ENCODE data around the gene PRMT7.

DNA sequence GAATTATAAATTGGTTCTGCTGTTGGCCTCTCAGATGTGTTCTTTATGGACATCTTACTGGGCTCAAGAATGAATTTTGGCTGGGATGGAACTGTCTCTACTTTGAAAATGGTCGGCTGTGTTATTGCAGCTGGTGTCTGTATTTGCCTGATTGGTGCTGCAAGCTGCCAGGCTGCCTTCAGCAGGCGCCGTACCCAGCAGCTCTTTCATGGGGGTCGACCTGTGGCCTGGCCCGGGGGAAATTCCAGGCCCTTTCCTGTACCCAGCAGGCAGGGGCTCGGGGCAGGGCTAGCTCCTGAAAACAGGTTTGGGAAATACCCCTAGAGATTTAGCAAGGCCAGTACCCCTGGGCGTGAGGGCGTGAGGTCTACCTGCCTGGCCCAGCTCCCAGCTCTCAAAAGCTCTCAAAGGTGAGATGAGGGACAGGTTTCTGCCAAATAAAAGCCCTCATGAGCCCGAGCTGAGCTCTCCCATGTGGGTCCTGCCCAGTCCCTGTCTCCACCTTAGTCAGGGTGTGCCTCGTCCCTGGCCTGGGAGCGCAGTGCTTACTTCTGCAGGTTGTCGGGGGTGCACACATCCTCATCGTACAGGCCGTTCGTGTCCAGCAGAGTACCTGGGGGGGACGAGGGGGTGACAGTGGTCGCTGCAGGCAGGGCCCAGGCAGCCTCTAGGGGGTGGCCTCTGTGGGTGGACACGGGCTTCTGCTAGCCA is 52.3 kb downstream of the PRMT7 start:
- TF ChIP-seq CTCF (IDR thresholded peaks at IDR 0.05; ENCODE audit: insufficient read depth, low read length, poor library complexity, severe bottlenecking) (no peak), EZH2phosphoT487 (conservative IDR thresholded peaks at IDR 0.05; ENCODE audit: low read length) (no peak)
